ENCODE data around the gene GNA12. TPM values are rescaled to one million over a fixed set of nuclear protein-coding genes. Genes with fewer than 3 reads are reported as not detected.

GNA12 gene
- total and polyA plus RNA-seq, 4 experiments from 2014 or later = 4.4 to 16.6 (median 12.6) TPM

DNA sequence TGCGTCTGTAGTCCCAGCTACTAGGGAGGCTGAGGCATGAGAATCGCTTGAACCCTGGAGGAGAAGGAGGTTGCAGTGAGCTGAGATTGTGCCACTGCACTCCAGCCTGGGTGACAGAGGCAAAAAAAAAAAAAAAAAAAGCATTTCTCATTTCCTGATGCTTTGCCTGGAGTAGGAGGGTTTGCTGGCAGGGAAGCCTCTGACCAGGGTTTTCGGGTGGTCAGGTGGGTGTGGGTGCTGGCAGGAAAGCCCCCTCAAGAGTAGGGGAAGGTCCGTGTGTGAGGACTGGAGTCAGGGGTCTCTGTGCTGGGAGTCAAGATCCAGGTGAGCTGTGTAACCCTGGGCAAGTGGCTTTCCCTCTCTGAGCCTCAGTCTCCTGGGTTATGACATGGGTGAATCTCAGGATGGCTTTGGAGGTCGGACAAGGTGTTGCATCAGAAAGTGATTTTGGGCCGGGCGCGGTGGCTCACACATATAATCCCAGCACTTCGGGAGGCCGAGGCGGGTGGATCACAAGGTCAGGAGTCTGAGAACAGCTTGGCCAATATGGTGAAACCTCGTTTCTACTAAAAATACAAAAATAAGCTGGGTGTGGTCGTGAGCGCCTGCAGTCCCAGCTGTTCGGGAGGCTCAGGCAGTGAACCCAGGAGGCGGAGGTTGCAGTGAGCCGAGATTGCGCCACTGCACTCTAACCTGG is 152.9 kb downstream of the GNA12 start:
- Histone ChIP-seq H3K27me3 (ENCODE audit: insufficient read depth, low read length) (peaks cover 11% of the 10 kb centered on the region), H3K9me3 (ENCODE audit: control insufficient read depth in 1 of 2, low read length in 2 of 2) (no peaks in the 10 kb centered on the region), H3K4me3 (ENCODE audit: low read length in 2 of 2) (no peak overlapping the region), H3K4me1 (ENCODE audit: insufficient read depth, low read length) (peaks cover 6% of the 10 kb centered on the region), H3K27ac (ENCODE audit: low read depth, low read length) (no peak overlapping the region), H3K36me3 (ENCODE audit: insufficient read depth, low read length) (no peaks in the 10 kb centered on the region)
- H3K27me3 Mint-ChIP-seq = peaks cover 19 to 22% of the 10 kb centered on the region in 2 donors
- POLR2A ChIA-PET (ENCODE audit: partially characterized antibody) = no interaction called here
- CTCF ChIA-PET (ENCODE audit: partially characterized antibody) = interaction anchor here (0.6 to 3.1 kb wide), 4 partner anchors 8 to 468 kb away, joined by 3 to 18 read pairs (median 4); no protein-coding TSS in a partner anchor
- H3K27ac Mint-ChIP-seq = peak overlapping the region in 2 of 7 donors; percentile 5 to 44
- H3K36me3 Mint-ChIP-seq = no peaks in the 10 kb centered on the region
- intact Hi-C loops (cut with micrococcal nuclease) = no loop called here
- H3K9me3 Mint-ChIP-seq = peaks cover 0 to 1% (median 0%) of the 10 kb centered on the region in 8 donors
- H3K4me3 Mint-ChIP-seq = no peak overlapping the region
- H3K4me1 Mint-ChIP-seq = peaks cover 2 to 10% (median 5%) of the 10 kb centered on the region in 4 donors
- DNase-seq = no peak

DNA sequence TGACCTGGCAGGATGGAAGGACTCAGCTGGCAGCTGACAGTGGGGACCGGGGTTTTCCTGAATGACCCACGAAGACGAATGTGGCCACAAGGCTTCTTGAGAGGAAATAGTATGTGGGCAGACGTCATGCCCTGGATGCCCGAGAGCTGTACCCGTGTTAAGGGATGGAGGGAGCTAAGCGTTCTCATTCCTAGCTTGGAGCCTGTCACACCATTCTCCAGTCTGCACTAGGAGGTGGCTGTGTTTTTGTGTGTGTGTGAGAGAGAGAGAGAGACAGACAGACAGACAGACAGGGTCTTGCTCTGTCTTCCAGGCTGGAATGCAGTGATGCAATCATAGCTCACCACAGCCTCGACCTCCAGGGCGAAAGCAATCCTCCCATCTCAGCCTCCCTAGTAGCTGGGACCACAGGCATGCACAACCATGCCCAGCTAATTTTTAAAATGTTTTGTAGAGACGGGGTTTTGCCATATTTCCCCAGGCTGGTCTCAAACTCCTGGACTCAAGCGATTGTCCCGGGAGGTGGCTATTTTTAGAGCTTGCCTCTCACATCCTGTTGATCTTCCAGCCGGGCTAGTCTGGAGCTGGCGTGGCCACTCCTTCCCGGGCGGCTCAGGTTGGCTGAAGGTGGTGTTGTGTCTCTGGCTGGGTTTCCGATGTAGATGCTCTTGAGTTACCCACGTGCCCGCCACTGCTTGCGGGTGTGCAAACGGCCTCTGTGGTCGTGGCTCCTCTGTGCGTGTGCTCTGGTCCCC is 154.0 kb downstream of the GNA12 start:
- H3K4me3 ChIP-seq (ENCODE audit: low read length in 2 of 2) = no peak overlapping the region
- H3K36me3 ChIP-seq (ENCODE audit: insufficient read depth, low read length) = no peaks in the 10 kb centered on the region
- Mint-ChIP-seq H3K36me3 (no peaks in the 10 kb centered on the region), H3K27me3 (peaks cover 24 to 26% of the 10 kb centered on the region in 2 donors), H3K4me1 (peaks cover 2 to 10% (median 5%) of the 10 kb centered on the region in 4 donors), H3K27ac (no peak overlapping the region), H3K9me3 (peaks cover 0 to 1% (median 0%) of the 10 kb centered on the region in 8 donors), H3K4me3 (no peak overlapping the region)
- H3K4me1 ChIP-seq (ENCODE audit: insufficient read depth, low read length) = peaks cover 6% of the 10 kb centered on the region
- ChIA-PET CTCF (ENCODE audit: partially characterized antibody) (interaction anchor here (0.6 to 3.1 kb wide), 4 partner anchors 8 to 469 kb away, joined by 3 to 18 read pairs (median 4); no protein-coding TSS in a partner anchor), POLR2A (ENCODE audit: partially characterized antibody) (interaction anchor here (1.6 kb wide), 1 partner anchor 8 kb away, joined by 4 read pairs; no protein-coding TSS in a partner anchor)
- peaks cover 11% of the 10 kb centered on the region for H3K27me3 ChIP-seq (ENCODE audit: insufficient read depth, low read length)
- H3K27ac ChIP-seq (ENCODE audit: low read depth, low read length) = no peak overlapping the region
- intact Hi-C loops (cut with micrococcal nuclease) = no loop called here
- H3K9me3 ChIP-seq (ENCODE audit: control insufficient read depth in 1 of 2, low read length in 2 of 2) = no peaks in the 10 kb centered on the region
- DNase-seq = no peak

DNA sequence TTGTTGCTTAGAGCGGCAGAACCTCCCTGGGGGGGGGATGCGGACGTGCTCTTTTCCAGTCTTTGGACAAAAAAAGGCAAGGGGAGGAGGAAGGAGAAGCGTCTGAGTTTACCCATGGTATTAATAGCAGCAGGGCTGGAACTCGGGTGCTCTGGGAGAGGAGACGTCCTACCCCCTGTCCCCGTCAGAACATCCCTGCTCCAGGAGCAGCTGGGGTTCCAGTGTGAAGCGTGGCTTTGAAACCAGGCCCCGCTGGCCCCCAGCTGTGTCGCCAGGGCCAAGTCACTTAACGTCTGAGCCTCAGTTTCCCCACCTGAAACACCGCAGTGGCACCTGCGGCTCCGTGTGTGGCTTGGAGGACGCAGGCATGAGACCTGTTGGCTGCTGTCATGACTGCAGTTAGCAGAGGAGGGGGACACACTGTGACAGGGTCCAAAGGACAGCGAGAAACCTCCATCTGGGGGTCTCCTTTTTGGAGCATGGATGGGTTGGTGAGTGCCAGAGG is 154.7 kb downstream of the GNA12 start:
- Mint-ChIP-seq H3K27ac (no peak overlapping the region), H3K27me3 (peaks cover 24 to 26% of the 10 kb centered on the region in 2 donors), H3K9me3 (peaks cover 0 to 1% (median 0%) of the 10 kb centered on the region in 8 donors), H3K4me3 (no peak overlapping the region), H3K4me1 (peaks cover 2 to 10% (median 5%) of the 10 kb centered on the region in 4 donors), H3K36me3 (no peaks in the 10 kb centered on the region)
- Histone ChIP-seq H3K27me3 (ENCODE audit: insufficient read depth, low read length) (peaks cover 11% of the 10 kb centered on the region), H3K4me3 (ENCODE audit: low read length in 2 of 2) (no peak overlapping the region), H3K9me3 (ENCODE audit: control insufficient read depth in 1 of 2, low read length in 2 of 2) (no peaks in the 10 kb centered on the region), H3K36me3 (ENCODE audit: insufficient read depth, low read length) (no peaks in the 10 kb centered on the region), H3K4me1 (ENCODE audit: insufficient read depth, low read length) (peaks cover 6% of the 10 kb centered on the region), H3K27ac (ENCODE audit: low read depth, low read length) (no peak overlapping the region)
- ChIA-PET CTCF (ENCODE audit: partially characterized antibody) (interaction anchor here (1.1 to 3.1 kb wide), 2 partner anchors 19 to 21 kb away, joined by 6 to 18 read pairs; no protein-coding TSS in a partner anchor), POLR2A (ENCODE audit: partially characterized antibody) (interaction anchor here (1.6 kb wide), 1 partner anchor 9 kb away, joined by 4 read pairs; no protein-coding TSS in a partner anchor)
- DNase-seq = no peak
- intact Hi-C loops (cut with micrococcal nuclease) = no loop called here

DNA sequence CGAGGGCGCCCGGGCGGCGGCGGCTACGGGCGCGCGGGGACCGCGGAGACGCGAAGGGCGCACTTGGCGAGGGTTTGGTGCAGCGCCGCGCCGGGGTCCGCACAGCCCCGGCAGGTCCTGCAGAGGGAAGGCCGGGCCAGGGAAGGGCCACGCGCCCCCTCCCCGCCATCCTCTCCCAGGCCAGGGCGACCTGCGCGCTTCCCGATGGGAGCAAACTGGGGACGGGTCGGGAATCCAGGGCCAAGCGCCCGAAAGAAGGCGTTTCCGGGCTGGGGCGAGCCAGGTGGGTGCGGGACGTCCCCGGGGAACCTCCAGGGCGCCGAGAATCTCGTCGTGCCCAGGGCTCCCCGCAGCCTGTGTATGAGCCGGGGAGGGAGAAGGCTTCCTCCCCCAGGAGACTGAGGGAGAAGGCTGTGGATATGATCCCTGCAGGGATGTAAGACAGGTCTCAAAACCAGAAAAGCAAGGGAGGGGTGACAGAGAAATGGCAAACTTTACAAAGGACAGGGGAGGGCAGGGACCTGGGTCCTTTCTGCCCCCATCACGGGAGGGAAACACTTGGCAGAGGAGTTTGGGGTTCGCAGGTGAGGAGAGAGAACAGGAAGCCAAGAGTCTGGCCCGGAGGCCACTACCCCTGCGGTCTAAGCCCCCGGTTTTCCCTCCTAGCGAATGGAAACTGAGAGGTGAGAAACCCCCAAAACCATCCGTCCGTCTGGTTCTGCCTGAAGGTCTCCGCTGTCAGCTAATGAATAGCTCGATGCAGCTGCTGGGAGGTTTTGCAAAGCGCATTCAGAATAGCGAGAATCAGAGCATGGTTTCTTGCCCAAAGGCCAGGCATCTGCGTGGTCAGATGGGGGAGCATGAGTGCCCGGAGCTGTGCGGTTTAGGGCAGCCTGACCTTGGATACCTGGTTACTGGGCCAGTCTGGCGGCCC is 155.4 kb downstream of the GNA12 start:
- peaks cover 11% of the 10 kb centered on the region for H3K27me3 ChIP-seq (ENCODE audit: insufficient read depth, low read length)
- H3K27ac Mint-ChIP-seq = no peak overlapping the region
- no peak overlapping the region for H3K27ac ChIP-seq (ENCODE audit: low read depth, low read length)
- peak overlapping the region in 4 of 8 donors; percentile 32 to 64 (median 46) for H3K4me3 Mint-ChIP-seq
- H3K9me3 ChIP-seq (ENCODE audit: control insufficient read depth in 1 of 2, low read length in 2 of 2) = no peaks in the 10 kb centered on the region
- peaks cover 26 to 28% of the 10 kb centered on the region in 2 donors for H3K27me3 Mint-ChIP-seq
- H3K4me1 Mint-ChIP-seq = peaks cover 2 to 10% (median 5%) of the 10 kb centered on the region in 4 donors
- H3K36me3 ChIP-seq (ENCODE audit: insufficient read depth, low read length) = no peaks in the 10 kb centered on the region
- H3K9me3 Mint-ChIP-seq = peaks cover 0 to 1% (median 0%) of the 10 kb centered on the region in 8 donors
- CTCF ChIA-PET (ENCODE audit: partially characterized antibody) = interaction anchor here (3.1 kb wide), 1 partner anchor 22 kb away, joined by 18 read pairs; no protein-coding TSS in a partner anchor
- peaks cover 6% of the 10 kb centered on the region for H3K4me1 ChIP-seq (ENCODE audit: insufficient read depth, low read length)
- POLR2A ChIA-PET (ENCODE audit: partially characterized antibody) = no interaction called here
- DNase-seq = no peak
- intact Hi-C loops (cut with micrococcal nuclease) = no loop called here
- H3K36me3 Mint-ChIP-seq = no peaks in the 10 kb centered on the region
- no peak overlapping the region for H3K4me3 ChIP-seq (ENCODE audit: low read length in 2 of 2)

DNA sequence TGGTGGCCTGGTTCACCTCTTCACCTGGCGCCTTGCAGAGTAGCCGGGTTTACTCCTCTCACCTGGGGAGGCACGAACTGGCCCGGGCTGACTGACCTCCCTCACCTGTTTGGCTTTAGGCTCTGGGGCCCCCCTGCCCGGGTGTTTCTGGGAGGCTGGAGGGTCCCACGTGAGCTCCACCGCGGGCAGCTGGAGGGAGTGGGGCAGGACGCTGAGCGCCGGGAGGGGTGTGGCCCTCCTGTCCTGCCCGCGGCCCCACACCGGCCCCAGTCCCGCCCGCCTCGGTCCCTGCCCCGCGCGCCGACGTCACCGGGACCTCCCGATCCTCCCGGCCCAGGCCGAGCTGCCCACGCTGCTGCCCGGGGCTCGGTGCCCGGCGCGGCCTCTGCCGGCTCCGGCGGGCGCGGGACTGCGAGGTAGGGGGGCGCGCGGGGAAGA is 156.2 kb downstream of the GNA12 start, which contains the start of gene AMZ1:
Gene AMZ1, plus strand, starts transcription at position 322 of the 438 bp plus-strand sequence. CDS start 12,250 bp downstream, outside the sequence.
- ChIA-PET POLR2A (ENCODE audit: partially characterized antibody) (interaction anchor here (0.5 to 0.6 kb wide), 2 partner anchors 34 to 351 kb away, joined by 3 to 4 read pairs; no protein-coding TSS in a partner anchor), CTCF (ENCODE audit: partially characterized antibody) (no interaction called here)
- Mint-ChIP-seq H3K36me3 (no peaks in the 10 kb centered on the region), H3K27me3 (peaks cover 26 to 30% of the 10 kb centered on the region in 2 donors), H3K4me3 (peak within 1 kb of the TSS in 4 of 8 donors; percentile 32 to 64 (median 46)), H3K4me1 (peaks cover 2 to 10% (median 5%) of the 10 kb centered on the region in 4 donors), H3K27ac (no peak within 1 kb of the TSS), H3K9me3 (peaks cover 0 to 2% (median 0%) of the 10 kb centered on the region in 8 donors)
- no peak within 1 kb of the TSS for H3K4me3 ChIP-seq (ENCODE audit: low read length in 2 of 2)
- peaks cover 6% of the 10 kb centered on the region for H3K4me1 ChIP-seq (ENCODE audit: insufficient read depth, low read length)
- H3K9me3 ChIP-seq (ENCODE audit: control insufficient read depth in 1 of 2, low read length in 2 of 2) = no peaks in the 10 kb centered on the region
- no peak for DNase-seq
- H3K27me3 ChIP-seq (ENCODE audit: insufficient read depth, low read length) = peaks cover 11% of the 10 kb centered on the region
- H3K27ac ChIP-seq (ENCODE audit: low read depth, low read length) = no peak within 1 kb of the TSS
- no peaks in the 10 kb centered on the region for H3K36me3 ChIP-seq (ENCODE audit: insufficient read depth, low read length)
- intact Hi-C loops (cut with micrococcal nuclease) = no loop called here

DNA sequence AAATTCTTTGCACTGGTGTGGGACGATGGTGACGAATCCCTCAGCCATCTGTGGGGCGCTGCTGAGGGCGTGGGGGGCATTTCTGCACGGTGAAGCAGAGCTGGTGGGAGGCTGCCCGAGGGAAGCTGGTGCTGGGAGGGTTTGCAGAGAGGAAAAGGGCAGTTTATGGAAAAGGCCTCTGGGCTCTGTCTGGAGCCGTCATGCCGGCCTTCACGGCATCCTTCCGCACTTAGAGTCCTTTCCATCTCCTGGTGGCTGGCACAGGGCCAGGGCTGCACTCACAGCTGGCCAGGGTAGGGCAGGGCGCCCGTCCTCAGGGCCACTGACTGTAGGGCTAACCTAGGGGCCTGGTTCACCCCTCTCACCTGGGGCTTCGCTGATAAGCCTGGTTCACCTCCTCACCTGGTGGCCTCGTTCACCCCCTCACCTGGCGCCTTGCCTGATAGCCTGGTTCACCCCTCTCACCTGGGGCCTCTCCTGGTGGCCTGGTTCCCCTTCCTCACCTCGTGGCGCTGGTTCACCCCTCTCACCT is 156.7 kb downstream of the GNA12 start:
- intact Hi-C loops (cut with micrococcal nuclease) = no loop called here
- H3K4me3 Mint-ChIP-seq = no peak overlapping the region
- peaks cover 11% of the 10 kb centered on the region for H3K27me3 ChIP-seq (ENCODE audit: insufficient read depth, low read length)

More for the DNA sequence above, 156.7 kb downstream of the GNA12 start:
- Mint-ChIP-seq H3K4me1 (peaks cover 2 to 10% (median 5%) of the 10 kb centered on the region in 4 donors), H3K27me3 (peaks cover 26 to 30% of the 10 kb centered on the region in 2 donors), H3K27ac (no peak overlapping the region), H3K9me3 (peaks cover 0 to 2% (median 0%) of the 10 kb centered on the region in 8 donors), H3K36me3 (no peaks in the 10 kb centered on the region)
- ChIA-PET POLR2A (ENCODE audit: partially characterized antibody) (interaction anchor here (0.6 kb wide), 1 partner anchor 34 kb away, joined by 4 read pairs; no protein-coding TSS in a partner anchor), CTCF (ENCODE audit: partially characterized antibody) (interaction anchor here (1.5 kb wide), 1 partner anchor 17 kb away, joined by 4 read pairs; no protein-coding TSS in a partner anchor)
- H3K4me1 ChIP-seq (ENCODE audit: insufficient read depth, low read length) = peaks cover 6% of the 10 kb centered on the region
- no peak overlapping the region for H3K4me3 ChIP-seq (ENCODE audit: low read length in 2 of 2)
- no peaks in the 10 kb centered on the region for H3K9me3 ChIP-seq (ENCODE audit: control insufficient read depth in 1 of 2, low read length in 2 of 2)
- H3K36me3 ChIP-seq (ENCODE audit: insufficient read depth, low read length) = no peaks in the 10 kb centered on the region
- no peak for DNase-seq
- H3K27ac ChIP-seq (ENCODE audit: low read depth, low read length) = no peak overlapping the region
